Cerebellar nuclear complex (tissue), 1 donor: ENCODE data around the gene SH3TC1.

ENCODE experiments used
- DNase-seq, 2 experiments: peaks; one replicate each; lab custom pipeline; 2025; lab: John Stamatoyannopoulos, UW

Gene SH3TC1

DNA sequence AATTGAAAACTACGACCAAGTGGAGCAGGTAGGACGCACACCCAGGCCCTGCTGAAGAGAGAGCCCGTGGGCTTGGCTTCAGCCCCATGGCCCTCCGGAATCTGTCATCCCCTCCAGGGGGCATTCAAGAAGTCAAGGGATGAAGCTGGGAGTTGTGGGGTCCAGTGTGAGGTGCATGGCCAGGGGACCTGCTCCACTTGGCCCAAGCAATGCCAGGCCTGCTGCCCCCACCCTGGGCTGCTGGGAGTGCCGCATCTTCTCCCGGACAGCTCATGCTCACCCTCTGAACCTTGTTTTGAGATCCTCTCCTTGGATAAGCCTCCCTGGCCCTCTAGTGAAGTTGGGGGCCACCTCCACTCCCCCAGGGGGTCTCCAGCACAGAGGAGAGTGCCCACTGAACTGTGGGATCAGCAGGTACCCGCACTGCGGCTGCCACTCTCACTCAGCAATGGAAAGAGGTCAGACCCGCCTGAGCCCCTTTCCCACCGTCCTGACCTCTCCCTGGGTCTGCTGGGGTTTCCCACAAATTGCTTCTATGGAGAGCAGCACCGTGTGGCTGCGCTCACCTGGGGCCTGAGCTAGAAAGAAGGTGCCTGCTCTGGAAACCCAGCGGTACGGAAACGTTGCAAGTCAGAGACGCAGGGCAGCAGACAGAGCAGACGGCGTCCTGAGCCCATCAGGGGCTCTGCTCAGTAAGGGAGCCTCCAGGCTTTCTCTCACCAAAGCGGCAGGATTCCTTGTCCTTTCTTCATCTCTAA lies 35.5 kb upstream of the SH3TC1 start:
- DNase-seq: no peak

DNA sequence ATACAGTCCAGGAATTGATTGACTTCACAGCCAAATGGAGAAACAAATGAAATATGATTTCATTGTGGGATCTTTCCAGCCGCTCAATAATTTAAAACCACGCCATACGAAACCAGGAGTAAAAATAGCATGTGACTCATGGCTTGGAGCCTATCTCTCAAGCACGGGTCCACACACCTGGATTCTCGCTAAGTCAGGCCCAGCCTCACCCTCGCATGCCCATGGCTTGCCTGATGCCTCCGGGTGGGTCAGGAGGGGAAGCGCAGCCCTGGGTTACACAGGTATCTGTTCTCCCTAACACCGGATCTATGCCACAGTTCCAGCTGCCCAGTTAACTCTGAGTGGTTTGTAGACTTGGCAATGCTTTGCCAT lies 34.9 kb upstream of the SH3TC1 start:
- DNase-seq: no peak

DNA sequence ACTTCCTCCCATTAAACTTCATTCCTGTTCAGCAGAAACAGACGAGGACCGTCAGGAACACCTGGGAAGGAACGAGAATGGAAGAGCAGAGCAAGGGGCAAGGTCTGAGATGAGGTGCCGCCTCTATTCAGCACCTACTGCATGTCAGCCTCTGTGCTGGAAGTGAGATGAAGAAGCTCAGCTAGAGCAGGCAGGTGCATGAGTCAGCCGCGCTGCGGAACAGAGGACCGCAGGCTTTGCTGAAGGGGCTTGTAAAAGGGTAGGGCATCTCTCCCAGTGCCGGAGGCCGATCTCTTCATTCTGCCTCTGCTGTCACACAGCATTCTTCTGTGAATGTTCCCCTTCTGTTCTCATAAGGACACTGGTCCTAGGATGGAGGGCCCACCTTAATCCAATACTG lies 34.4 kb upstream of the SH3TC1 start:
- DNase-seq: no peak

DNA sequence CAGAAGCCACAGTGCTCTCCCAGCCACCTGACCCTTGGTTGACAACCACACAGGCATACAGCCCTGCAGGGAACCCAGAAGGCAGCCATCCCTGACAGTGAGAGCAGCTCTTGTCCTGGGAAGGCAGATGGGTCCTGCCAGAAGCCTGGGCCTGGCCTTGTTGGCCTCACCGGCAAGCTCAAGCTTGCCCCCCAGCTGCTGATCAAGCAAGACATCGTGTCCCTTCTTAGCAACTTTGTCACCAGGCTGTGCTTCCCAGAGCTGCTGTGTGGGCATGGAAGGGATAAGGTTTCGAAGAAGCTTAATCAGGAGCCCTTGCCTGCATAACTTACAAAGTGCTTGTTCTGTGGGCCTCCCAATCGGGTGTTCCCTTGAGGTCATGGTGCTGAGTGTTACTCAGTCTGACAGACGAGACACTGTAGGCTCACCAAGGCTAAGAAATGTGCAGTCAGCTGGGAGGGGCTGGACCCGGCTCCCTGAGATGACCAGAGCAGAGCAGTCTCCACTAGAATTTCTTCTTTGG lies 33.7 kb upstream of the SH3TC1 start:
- DNase-seq: no peak

DNA sequence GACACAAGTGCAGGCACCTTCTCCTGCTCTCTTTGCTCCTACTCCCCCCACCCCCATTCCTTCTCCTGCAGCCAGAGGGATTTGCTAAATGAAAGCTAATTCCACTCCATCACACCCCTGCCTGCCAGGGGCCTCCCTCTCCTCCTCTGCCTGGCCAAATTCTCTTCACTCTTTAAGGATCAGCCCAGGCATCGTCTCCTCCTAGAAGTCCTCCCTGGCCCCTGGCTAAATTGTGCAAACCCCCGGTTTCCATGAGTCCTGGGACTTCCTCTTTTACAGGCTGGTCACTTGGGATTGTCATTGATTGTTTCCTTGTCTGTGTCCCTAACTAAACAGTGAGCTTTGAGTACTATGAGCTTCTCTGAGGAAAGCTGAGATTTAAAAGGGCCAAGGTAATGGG lies 31.8 kb upstream of the SH3TC1 start:
- DNase-seq: no peak

DNA sequence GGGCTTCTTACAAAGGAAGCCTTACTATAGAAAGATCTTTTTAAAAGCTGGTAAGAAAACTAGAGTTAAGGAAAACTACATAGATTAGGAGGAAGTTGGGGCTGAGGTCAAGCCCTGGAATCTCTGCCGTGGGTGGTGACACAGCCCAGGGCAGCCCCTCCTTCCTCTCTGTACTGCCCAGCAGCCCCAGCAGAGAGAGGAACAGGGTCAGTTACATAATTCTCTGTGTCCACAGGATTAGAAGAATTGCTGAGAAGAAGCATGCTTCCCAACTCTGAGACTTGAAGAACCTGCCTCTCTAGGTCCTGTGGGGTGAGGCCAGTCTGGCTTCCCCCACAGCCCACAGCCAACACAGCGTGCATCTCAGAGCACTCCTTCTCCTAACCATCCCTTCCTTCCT lies 31.3 kb upstream of the SH3TC1 start:
- DNase-seq: no peak

DNA sequence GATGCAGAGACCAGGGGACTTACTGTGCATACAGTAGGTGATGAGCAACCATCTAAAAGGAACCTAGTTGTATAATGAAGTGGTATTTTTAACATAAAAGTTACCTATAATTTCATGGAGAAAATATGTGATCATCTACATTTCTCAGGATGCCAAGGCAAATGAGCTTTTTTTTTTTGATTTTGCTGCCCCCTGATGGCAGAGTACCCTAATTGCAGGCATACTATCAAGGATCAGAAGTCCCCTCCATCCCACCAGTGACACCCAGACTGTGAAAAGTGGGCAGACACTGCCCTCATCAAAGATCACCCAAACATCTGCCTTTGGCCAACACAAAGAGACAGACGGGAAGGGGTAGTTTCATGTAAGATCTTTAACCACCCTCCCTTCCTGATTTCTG lies 30.9 kb upstream of the SH3TC1 start:
- DNase-seq: no peak

DNA sequence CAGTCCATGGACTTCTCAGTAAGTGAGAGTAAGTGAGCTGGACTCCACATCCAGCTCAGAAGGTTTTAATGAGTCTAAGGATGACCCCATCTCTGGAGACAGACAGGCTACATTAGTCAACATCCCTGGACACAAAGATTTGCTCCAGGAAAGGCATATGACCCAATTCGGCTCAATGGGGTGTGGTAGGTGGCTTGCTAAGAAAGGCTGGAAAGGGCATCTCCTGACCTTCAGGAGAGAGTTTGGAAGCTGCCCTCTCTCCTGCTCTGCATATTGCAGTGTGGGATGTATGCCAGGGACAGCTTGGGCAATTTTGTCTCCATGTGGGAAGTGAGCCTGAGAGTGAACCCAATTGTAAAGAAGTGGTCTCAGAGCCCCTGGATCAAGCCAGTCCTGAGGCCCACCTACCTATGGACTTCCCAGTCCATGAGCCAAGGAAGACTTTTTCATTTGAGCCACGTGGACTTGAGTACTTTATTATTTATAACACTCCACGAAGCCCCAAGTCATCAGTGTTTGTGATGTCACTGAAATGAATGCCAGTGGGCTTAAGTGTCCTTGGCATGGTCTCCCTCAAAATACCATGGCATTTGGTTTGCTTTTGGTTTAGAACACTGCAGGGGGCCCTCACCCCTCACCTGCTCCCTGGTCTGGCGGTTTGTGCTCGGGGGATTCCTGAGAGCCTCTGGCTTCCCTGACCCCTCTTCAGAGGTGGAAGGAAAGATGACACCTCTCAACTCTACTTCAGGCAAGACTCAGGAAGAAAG lies 30.1 kb upstream of the SH3TC1 start:
- DNase-seq: no peak

DNA sequence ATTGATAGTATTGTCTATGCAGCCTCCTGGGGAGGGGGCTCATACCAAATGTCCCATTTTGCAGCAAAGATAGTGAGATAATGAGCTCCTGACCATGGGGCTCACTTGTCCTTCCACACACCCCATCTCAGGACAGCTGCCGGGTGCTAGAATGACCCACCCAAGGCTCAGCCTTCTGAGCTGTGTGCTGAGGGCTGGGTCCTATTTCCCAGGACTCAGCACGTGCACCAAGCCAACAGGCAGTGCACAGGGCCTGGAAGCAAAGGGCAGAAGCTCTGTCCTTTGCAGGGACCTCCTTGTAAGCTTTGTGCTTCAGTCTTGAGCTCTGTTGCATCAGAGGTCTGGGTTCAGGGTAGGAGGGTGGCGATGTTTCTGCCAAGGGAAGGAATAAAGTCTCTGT lies 29.3 kb upstream of the SH3TC1 start:
- DNase-seq: no peak

DNA sequence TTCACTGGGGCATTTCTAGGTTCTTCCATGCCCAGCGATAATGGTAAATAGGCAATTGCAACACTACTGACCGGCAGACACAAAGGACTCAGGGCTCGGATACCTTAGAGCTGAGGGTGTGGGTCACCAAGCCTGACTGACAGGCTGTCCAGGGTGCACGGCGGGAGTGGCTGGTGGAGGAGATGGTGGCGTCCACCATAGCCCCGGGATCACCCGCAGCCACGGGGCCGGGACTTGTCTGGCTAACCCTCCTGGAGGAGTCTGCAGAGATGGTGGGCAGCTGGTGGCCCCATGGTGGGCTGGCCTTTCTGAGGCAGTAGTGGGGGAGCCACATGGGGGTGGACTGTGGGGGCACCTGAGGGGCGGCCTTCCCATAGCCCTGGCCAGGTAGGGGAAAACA lies 28.7 kb upstream of the SH3TC1 start:
- no peak for DNase-seq

DNA sequence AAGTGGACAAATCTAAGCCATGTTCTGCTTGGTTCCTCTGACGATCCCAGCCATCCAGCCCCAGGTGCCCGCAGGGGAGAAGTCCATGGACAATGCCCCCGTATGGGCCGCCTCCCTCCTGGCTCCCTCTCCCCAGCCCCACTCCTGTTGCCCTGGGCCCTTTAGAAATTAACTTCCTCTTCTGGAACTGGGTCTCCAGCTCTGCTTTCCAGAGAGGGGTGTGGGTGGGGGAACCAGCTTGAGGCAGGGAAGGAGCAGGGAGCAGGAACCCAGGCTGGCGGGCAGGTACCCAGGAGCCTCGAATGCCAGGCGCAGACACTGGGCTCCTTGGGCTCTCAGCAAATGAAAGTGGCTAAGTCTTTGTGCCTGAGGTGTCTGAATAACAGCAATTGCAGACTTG lies 27.8 kb upstream of the SH3TC1 start:
- DNase-seq: no peak

DNA sequence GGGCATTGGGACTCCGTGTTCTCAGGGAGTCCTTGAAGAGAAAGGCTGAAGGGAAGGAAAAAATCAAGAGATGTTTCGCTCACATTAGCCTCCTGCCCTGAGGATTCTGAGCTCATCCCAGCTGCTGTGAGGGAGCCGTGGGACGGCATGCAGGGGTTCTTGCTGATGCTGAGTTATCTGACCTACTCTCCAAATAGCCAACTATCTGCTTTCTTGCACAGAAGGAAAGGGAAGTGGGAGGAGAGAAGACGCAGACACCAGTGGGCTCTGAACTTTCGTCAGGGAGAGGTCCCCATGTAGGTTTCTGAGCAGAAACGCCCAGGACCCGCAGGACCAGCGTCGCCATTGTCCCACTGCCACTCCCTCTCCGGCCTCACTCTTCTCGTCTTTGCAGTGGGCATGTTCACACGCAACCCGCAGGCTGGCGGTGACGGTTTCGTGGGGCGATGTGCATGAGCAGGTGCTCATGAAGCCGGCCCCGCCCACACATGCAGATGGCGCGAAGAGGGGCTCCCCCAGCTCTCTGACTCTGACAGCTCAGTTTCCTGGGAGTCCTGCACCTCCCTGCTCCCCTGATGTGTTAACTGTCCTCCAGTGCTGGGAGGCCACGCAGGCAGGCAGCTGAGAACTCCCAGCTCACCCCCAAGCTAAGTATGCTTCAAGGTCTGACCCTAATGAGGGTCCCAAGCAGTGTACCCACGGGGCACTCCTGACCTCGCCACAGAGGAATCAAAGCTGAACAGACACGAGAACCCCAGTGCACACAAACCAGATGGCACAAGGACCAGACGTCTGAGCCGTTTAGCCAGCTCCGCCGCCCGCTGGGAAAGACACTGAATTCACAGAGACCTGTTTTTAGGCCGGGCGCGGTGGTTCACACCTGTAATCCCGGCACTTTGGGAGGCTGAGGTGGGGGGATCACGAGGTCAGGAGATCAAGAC lies 26.8 kb upstream of the SH3TC1 start:
- DNase-seq: no peak

DNA sequence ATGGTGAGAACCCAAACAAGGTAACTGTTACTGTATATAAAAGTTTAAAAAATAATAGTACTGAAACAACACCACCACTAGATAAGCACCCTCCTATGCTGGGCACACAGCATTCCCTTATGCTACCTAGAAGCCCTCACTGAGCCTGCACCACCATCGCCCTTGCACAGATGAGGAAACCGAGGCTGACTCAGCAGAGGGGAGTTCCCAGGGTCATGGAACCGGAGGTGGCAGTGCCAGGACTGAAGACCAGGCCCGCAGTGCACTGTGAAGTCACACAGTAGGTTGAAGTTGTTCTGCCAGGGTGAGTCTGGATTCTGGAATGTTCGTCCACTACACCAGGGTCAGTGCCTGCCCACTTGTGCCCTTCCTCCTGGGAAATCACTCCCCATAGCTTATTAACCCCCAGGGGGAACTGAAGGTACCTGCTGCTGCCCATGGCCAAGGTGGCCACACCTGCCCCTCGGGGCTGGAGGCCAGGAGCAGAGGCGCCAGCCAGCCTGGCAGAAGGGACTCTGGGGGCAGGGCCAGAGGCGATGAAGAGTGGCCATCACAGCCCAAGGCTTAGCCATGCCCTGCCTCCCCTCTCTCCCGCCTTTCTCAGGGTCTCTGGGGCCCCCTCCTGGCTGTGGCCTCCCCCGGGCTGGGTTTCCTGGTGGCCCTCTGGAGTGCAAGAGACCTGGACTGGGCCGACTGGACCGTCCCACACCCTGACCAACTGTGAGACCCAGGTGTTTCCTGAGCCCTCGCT lies 25.4 kb upstream of the SH3TC1 start:
- no peak for DNase-seq

DNA sequence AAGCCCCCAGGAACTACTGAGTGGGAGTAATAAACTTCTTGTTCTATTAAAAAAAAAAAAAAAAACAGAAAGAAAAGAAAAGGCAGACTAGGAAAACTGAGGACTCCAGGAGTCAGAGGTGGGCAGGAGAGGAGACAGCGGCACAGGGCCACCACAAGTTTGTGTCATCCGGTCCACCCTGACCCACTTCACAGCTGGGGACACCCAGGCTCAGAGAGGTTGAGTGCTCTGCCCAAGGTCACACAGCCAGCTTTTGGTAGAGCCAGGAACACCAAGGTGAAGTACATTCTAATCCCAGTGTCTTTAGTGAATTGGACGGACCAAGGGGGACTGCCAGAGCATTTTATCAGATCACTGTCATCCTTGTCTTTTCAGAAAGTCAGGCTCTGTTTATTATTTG lies 24.1 kb upstream of the SH3TC1 start:
- no peak for DNase-seq

DNA sequence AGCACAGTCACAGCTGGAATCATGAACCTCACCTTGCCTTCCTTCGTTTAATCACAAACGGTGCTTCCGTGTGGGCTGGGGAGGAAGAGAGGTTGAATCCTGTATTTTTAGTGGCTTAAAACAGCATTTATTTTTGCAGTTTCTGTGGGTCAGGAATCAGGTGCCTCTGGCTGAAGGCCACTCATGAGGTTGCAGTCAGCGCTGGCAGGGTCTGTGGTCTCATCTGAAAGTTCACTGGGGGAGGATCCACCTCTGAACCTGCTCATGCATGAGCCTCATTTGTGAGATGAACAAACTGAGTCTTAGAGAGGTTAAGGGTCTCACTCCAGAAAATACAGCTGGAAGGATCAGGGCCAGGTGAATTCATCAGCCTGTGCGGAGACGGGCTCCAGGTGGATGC lies 23.4 kb upstream of the SH3TC1 start:
- DNase-seq: no peak

DNA sequence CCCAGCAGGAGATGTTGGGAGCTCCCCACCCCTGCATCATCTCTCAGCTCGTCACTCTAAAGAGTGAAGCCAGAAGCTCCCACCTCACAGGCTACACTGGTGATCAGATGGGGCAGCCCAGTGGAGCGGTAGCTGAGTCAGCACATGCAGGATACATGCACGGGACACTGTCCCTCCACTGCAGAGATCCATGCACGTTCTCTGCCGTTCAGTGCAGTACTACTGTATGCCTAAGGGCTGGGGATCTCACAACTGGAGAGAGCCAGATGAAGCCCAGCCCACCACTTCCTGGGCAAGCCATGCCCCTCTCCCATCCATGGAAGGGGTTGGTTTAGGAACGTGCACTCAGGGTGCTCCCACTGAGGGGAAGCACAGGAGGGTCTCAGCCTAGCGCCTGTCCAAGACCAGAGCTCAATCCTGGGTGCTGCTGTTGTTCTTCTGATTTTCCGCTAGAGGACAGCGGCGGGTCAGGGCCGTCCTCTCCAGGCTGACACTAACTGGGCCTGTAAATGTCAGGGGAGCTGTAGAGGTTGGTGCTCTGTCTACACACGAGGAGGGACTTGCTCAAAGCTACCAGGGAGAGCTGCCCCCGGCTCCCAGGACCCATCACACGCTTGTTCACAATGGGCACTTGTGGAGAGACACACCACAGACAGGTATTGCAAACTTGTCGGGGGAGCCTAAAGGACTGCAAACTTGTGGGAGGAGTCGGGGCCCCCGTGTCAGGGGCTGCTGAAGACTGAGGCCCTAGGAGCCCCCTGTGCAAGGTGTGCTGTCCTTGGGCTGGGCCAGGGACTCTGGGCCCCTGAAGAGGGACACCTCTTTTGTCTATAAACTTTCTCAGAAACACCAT lies 22.3 kb upstream of the SH3TC1 start:
- DNase-seq: no peak

DNA sequence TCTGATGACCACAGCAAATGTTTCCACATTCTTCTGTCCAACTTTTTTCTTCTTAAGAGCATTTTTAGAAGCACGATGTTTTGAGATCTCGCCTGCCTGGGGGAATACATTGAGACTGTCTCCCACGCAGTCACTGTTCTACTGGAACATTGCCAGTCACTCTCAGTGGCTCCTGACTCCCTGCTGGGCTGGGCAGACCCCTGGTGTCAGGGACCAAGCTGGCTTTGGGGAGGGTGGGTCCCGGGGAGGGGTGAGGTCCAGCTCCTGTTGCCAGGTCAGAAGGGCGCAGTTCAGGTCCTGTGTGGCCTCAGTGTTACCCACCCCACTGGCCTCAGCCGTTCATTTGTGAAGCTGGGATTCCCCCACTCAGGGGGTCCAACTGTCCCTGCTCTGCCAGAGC lies 21.5 kb upstream of the SH3TC1 start:
- no peak for DNase-seq

DNA sequence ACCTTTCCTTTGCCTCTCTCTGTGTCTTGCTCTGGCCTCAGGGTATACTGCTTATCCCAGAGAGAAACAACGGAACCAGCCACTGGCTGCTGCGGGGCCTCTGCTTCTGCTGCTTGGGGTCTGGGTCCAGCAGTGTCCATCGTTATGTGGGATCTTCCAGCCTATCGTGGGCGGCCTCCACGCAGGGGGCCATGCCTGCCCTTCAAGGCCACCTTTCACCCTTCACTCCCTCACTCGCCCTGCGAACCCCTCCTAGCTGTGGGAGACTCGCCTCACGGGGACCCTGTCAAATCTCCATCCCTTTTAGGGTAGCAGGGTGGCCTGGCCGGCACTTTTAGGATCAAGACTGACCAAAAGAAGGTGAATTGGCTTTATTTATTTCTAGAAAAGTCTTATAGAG lies 21.1 kb upstream of the SH3TC1 start:
- DNase-seq: no peak

DNA sequence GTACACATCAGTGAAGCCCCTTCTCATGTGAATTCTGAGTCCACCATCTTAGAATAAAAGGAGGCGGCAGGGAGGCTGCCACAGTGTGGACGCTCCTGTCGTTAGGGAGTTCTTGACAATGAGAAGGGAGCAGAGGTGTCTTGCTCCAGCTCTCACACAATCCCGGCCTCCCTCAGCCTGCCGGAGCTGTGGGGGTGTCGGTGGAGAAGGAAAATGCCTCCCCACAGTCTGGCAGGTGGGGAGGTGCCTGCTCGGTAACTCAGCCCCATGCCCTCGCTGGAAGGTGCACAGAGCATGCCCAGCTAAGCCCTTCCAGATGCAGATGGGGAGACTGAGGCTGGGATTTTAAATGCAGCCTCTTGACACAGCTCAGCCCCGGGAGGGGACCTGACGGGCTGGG lies 20.0 kb upstream of the SH3TC1 start:
- DNase-seq: no peak

DNA sequence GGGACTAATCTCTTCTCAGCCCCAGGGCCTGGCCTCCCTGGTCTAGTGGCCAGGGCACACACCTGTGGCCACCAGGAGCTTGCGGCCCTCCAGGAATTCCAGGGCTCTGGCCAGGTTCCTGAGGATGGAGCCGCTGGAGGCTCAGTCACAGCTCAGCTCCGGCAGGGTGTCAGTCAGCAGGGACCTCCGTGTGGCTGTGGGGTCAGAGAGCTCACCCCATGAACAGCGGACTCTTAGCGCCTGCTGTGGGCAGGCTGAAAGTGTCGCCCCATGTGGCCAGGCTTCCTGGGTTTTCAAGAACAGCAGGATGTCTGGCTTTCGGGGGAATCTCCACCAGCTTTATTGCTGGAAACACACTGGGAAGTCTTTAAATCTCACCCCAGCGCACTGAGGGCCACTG lies 19.3 kb upstream of the SH3TC1 start:
- DNase-seq: no peak
